Endodermal cell (in vitro differentiated cells): ENCODE results near the gene FITM2. TPM values are rescaled to one million over a fixed set of nuclear protein-coding genes. Genes with fewer than 3 reads are reported as not detected.
A peak's percentile ranks its signal among the peaks of the same experiment; 100 is the strongest.

Experiments used
- DNase-seq: peaks from one replicate; pipeline ENCODE4 v3.0.0-alpha.2; 2017
- H3K27ac ChIP-seq: 2 replicates; pipeline ENCODE4 v1.5.1; 2013; ENCODE audit warnings: mild to moderate bottlenecking, low read depth, low read length, moderate library complexity
- H3K27me3 ChIP-seq: 2 replicates; pipeline ENCODE4 v1.6.1; 2013; ENCODE audit warnings: mild to moderate bottlenecking, low read length, moderate library complexity; ENCODE audit not compliant: insufficient read depth, control insufficient read depth, poor library complexity, severe bottlenecking
- H3K36me3 ChIP-seq: 2 replicates; pipeline ENCODE4 v1.7.0; 2013; ENCODE audit warnings: mild to moderate bottlenecking, low read length, moderate library complexity; ENCODE audit not compliant: control insufficient read depth, insufficient read depth
- H3K4me1 ChIP-seq: one replicate; pipeline ENCODE4 v1.7.0; 2013; ENCODE audit warnings: low read length; ENCODE audit not compliant: control insufficient read depth, insufficient read depth
- H3K4me3 ChIP-seq: 2 replicates; pipeline ENCODE4 v1.5.1; 2013; ENCODE audit warnings: mild to moderate bottlenecking, low read length, moderate library complexity
- H3K9ac ChIP-seq: 2 replicates; pipeline ENCODE4 v1.6.1; 2013; ENCODE audit warnings: mild to moderate bottlenecking, low read length, moderate library complexity; ENCODE audit not compliant: poor library complexity, severe bottlenecking; ENCODE audit errors: extremely low read depth
- H3K9me3 ChIP-seq: 2 replicates; pipeline ENCODE4 v1.6.1; 2013; ENCODE audit warnings: mild to moderate bottlenecking, low read length, moderate library complexity; ENCODE audit not compliant: control insufficient read depth
- H3K27ac Mint-ChIP-seq: 2 replicates; pipeline ENCODE4 v1.8.0; 2020; ENCODE audit warnings: mixed read lengths
- H3K27me3 Mint-ChIP-seq: 2 replicates; pipeline ENCODE4 v1.8.0; 2021; ENCODE audit warnings: mild to moderate bottlenecking, mixed read lengths; ENCODE audit not compliant: insufficient read depth
- H3K36me3 Mint-ChIP-seq: 2 replicates; pipeline ENCODE4 v1.8.0; 2020; ENCODE audit warnings: low read depth, mixed read lengths
- H3K4me1 Mint-ChIP-seq: 2 replicates; pipeline ENCODE4 v1.8.0; 2020; ENCODE audit warnings: mixed read lengths
- H3K4me3 Mint-ChIP-seq: 2 replicates; pipeline ENCODE4 v1.8.0; 2020; ENCODE audit warnings: mild to moderate bottlenecking, moderate library complexity, mixed read lengths
- H3K9me3 Mint-ChIP-seq: 2 replicates; pipeline ENCODE4 v1.8.0; 2020; ENCODE audit warnings: mild to moderate bottlenecking, mixed read lengths
- CTCF ChIP-seq: fragments of 200-600 bp; sonication (generic); conservative IDR thresholded peaks from 2 replicates; pipeline ENCODE4 v1.5.0; 2021; ENCODE audit warnings: antibody characterized with exemption, mild to moderate bottlenecking
- WGBS, 2 experiments: methylation state at CpG; one replicate each; pipeline versions ENCODE4 v1.1.5 to v1.1.7; 2013; ENCODE audit warnings: missing lambda C conversion rate in 2 of 2, mixed read lengths in 1 of 2; ENCODE audit not compliant: insufficient coverage in 1 of 2, insufficient read length in 1 of 2; 5-methylcytosine and 5-hydroxymethylcytosine counted together
- total RNA-seq, 2 donors: library from RNA; stranded (reverse); fragmentation: NEBNext Ultra II Directional in 1 of 2; extraction: Animal tissue kit (Norgen Biotek cat#: 25700) in 1 of 2; gene quantifications; 2 replicates in 1 of 2; 3 replicates in 1 of 2; pipeline ENCODE4 v1.2.1, GENCODE V29; 2021

Gene FITM2
- total RNA-seq, 2 donors from 2014 or later: 2.4 to 2.9 TPM

DNA sequence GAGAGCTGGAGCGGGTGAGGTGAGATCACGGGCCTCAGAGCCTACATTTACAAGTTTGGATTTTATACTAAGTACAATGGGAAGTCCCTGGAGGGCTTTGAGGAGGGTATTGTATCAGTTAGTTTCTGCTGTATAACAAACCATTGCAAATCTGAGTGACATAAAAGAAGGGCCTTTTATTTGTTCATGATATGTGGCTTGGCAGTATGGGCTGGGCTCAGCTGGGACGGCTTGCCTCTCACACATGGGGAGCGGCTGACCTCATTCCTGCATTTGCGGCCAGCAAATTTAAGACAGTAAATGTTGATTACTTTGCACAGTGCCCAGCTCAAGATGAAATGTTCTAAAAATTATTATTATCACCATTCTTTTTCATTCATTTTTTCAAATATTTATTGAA, 42.2 kb downstream of the FITM2 start:
- no peaks in the 10 kb centered on the region for H3K36me3 Mint-ChIP-seq
- Histone ChIP-seq H3K4me3 (no peak overlapping the region), H3K27me3 (no peaks in the 10 kb centered on the region), H3K36me3 (no peaks in the 10 kb centered on the region), H3K4me1 (no peaks in the 10 kb centered on the region), H3K9me3 (peaks cover 3% of the 10 kb centered on the region), H3K27ac (no peak overlapping the region), H3K9ac (no peak overlapping the region)
- TF ChIP-seq CTCF: no peak
- no peak for DNase-seq
- no peaks in the 10 kb centered on the region for H3K4me1 Mint-ChIP-seq
- no peak overlapping the region for H3K27ac Mint-ChIP-seq
- no peaks in the 10 kb centered on the region for H3K27me3 Mint-ChIP-seq
- WGBS, 2 experiments: 82 to 90% methylated on average over 3 to 5 of the region's 5 CpGs
- peaks cover 2% of the 10 kb centered on the region for H3K9me3 Mint-ChIP-seq
- H3K4me3 Mint-ChIP-seq: no peak overlapping the region

DNA sequence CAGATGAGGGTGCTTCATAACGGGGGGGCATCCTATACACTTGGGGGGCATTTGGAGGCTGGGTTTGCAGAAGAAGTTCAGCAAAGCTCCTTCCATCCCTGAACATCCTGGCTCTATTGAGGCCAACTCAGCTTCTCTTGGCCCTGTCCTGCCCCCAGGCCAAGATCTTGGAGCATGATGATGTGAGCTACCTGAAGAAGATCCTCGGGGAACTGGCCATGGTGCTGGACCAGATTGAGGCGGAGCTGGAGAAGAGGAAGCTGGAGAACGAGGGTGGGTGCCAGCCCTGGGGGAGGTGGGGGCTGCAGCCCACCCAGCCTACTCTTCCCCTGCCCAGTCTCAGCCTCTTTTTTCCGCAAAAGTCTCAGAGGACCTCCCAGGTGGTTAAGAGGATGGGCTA, 46.7 kb downstream of the FITM2 start:
- Mint-ChIP-seq H3K4me3 (no peak overlapping the region), H3K9me3 (no peaks in the 10 kb centered on the region), H3K36me3 (no peaks in the 10 kb centered on the region), H3K27ac (no peak overlapping the region), H3K4me1 (peaks cover 4% of the 10 kb centered on the region), H3K27me3 (peaks cover 23% of the 10 kb centered on the region)
- H3K27me3 ChIP-seq: peaks cover 22% of the 10 kb centered on the region
- no peak overlapping the region for H3K27ac ChIP-seq
- peaks cover 3% of the 10 kb centered on the region for H3K9me3 ChIP-seq
- H3K36me3 ChIP-seq: no peaks in the 10 kb centered on the region
- WGBS, 2 experiments: 78 to 93% methylated on average over 3 to 4 of the region's 5 CpGs
- H3K9ac ChIP-seq: no peak overlapping the region
- DNase-seq: peak; percentile 87
- H3K4me3 ChIP-seq: no peak overlapping the region
- TF ChIP-seq CTCF: no peak
- no peaks in the 10 kb centered on the region for H3K4me1 ChIP-seq

DNA sequence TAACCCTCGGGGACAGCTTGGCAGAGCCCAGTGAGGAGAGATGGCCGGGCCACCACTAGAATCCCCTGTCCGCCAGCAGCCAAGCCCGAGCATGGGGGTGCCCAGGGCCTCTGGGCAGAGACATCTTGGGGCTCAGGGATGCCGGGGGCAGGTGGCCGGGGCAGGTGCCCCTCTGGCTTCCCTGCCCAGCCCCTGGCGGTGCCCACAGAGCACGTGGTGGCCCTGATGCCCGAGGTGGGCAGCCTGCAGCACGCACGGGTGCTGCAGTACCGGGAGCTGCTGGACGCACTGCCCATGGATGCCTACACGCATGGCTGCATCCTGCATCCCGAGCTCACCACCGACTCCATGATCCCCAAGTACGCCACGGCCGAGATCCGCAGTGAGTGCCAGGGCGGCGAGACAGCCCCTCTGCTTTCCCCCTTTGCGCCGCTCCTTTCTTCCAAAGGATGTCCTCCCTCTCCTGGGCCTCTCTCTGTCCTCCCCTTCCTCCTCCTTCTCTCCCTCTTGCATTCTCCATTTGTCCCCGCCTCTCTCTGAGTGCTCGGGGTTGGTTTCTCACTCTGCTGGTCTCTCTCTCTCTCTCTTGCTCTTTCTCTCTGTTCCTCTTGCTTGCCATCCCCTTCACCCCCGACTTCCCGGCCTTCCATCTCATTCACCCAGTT, 52.6 kb downstream of the FITM2 start:
- H3K27me3 ChIP-seq: peaks cover 34% of the 10 kb centered on the region
- Mint-ChIP-seq H3K4me3 (no peak overlapping the region), H3K27me3 (peaks cover 38% of the 10 kb centered on the region), H3K4me1 (peaks cover 12% of the 10 kb centered on the region), H3K36me3 (no peaks in the 10 kb centered on the region), H3K27ac (peak overlapping the region; percentile 46), H3K9me3 (no peaks in the 10 kb centered on the region)
- no peak overlapping the region for H3K9ac ChIP-seq
- no peaks in the 10 kb centered on the region for H3K9me3 ChIP-seq
- no peaks in the 10 kb centered on the region for H3K36me3 ChIP-seq
- H3K4me3 ChIP-seq: no peak overlapping the region
- 90 to 94% methylated on average over 25 to 28 of the region's 28 CpGs for WGBS, 2 experiments
- H3K4me1 ChIP-seq: peaks cover 4% of the 10 kb centered on the region
- TF ChIP-seq CTCF: no peak
- DNase-seq: no peak
- H3K27ac ChIP-seq: no peak overlapping the region
